H1 (cell line): ENCODE results near the gene GTSE1. TPM values are rescaled to one million over a fixed set of nuclear protein-coding genes. Genes with fewer than 3 reads are reported as not detected.
A peak's percentile ranks its signal among the peaks of the same experiment; 100 is the strongest.

ENCODE experiments used
- CTCF ChIA-PET: fragments of 300-600 bp; sonication (Branson Sonifier 250); formaldehyde crosslinking; loops from one replicate; lab custom pipeline; 2021; ENCODE audit not compliant: partially characterized antibody; lab: Charles Lee
- POLR2A ChIA-PET: fragments of 300-600 bp; sonication (Branson Sonifier 250); formaldehyde crosslinking; loops from one replicate; lab custom pipeline; 2021; ENCODE audit warnings: inconsistent platforms; ENCODE audit not compliant: partially characterized antibody; lab: Charles Lee
- DNase-seq, 2 experiments: peaks; one replicate each; pipeline versions ENCODE4 v3.0.0 to v3.0.0-alpha.2; 2010 to 2022; ENCODE audit warnings: low spot score in 2 of 2, low read depth in 1 of 2, mixed read lengths in 1 of 2
- FAIRE-seq: peaks from 2 replicates; lab custom pipeline; 2011; peaks lifted over from hg19 to GRCh38; lab: Jason Lieb, UNC
- H2AFZ ChIP-seq: 2 replicates; pipeline ENCODE4 v1.8.1; 2012; ENCODE audit warnings: low read length, inconsistent platforms
- H2AK5ac ChIP-seq: 2 replicates; pipeline ENCODE4 v1.6.1; 2013; ENCODE audit warnings: low read depth, low read length
- H2BK120ac ChIP-seq: replicated peaks from 2 replicates; pipeline ENCODE3; 2013; ENCODE audit warnings: low read depth, low read length, inconsistent platforms
- H2BK12ac ChIP-seq: 2 replicates; pipeline ENCODE4 v1.6.1; 2013; ENCODE audit warnings: low read depth, low read length
- H2BK15ac ChIP-seq: 2 replicates; pipeline ENCODE4 v1.6.1; 2013; ENCODE audit warnings: low read length
- H2BK20ac ChIP-seq: 2 replicates; pipeline ENCODE4 v1.6.1; 2013; ENCODE audit warnings: low read length
- H2BK5ac ChIP-seq: 2 replicates; pipeline ENCODE4 v1.6.1; 2013; ENCODE audit warnings: low read depth, low read length
- H3K14ac ChIP-seq: 2 replicates; pipeline ENCODE4 v1.6.1; 2013; ENCODE audit warnings: inconsistent platforms; ENCODE audit not compliant: insufficient read length
- H3K18ac ChIP-seq: 2 replicates; pipeline ENCODE4 v1.6.1; 2013; ENCODE audit warnings: low read length; ENCODE audit errors: extremely low read depth
- H3K23ac ChIP-seq: 2 replicates; pipeline ENCODE4 v1.6.1; 2013; ENCODE audit warnings: inconsistent platforms; ENCODE audit not compliant: insufficient read length
- H3K23me2 ChIP-seq: 2 replicates; pipeline ENCODE4 v1.6.1; 2013; ENCODE audit warnings: low read depth, low read length
- H3K27ac ChIP-seq: 2 replicates; pipeline ENCODE4 v1.6.1; 2011; ENCODE audit warnings: low read depth, low read length, inconsistent platforms
- H3K27me3 ChIP-seq, 4 experiments: replicated peaks in 1 of 4; 1 replicate in 1 of 4; 2 replicates in 3 of 4; pipeline versions ENCODE4 v1.6.1 to v1.8.1; 2011 to 2013; ENCODE audit warnings: low read length in 3 of 4, mild to moderate bottlenecking in 3 of 4, inconsistent platforms in 2 of 4, mixed read lengths in 2 of 4, moderate library complexity in 1 of 4; ENCODE audit not compliant: control insufficient read depth in 3 of 4, insufficient read depth in 3 of 4; ENCODE audit errors: extremely low read depth in 1 of 4
- H3K36me3 ChIP-seq, 4 experiments: 2 replicates each; pipeline versions ENCODE4 v1.6.1 to v1.8.1; 2011 to 2013; ENCODE audit warnings: mild to moderate bottlenecking in 4 of 4, low read length in 3 of 4, moderate library complexity in 2 of 4, control low read depth in 1 of 4, inconsistent platforms in 1 of 4; ENCODE audit not compliant: insufficient read depth in 4 of 4, control insufficient read depth in 2 of 4
- H3K4ac ChIP-seq: replicated peaks from 2 replicates; pipeline ENCODE3; 2013; ENCODE audit warnings: low read length, low read depth, mixed read lengths, inconsistent platforms; ENCODE audit not compliant: insufficient read length
- H3K4me1 ChIP-seq, 4 experiments: replicated peaks in 1 of 4; 1 replicate in 1 of 4; 2 replicates in 3 of 4; pipeline versions ENCODE4 v1.6.1 to v1.8.1; 2011 to 2013; ENCODE audit warnings: low read length in 3 of 4, inconsistent platforms in 2 of 4, mixed read lengths in 1 of 4; ENCODE audit not compliant: insufficient read depth in 4 of 4, control insufficient read depth in 3 of 4
- H3K4me2 ChIP-seq, 2 experiments: 2 replicates each; pipeline versions ENCODE4 v1.6.1 to v1.8.1; 2011 to 2013; ENCODE audit warnings: low read depth in 2 of 2, low read length in 2 of 2, control low read depth in 1 of 2, inconsistent platforms in 1 of 2, mild to moderate bottlenecking in 1 of 2; ENCODE audit not compliant: insufficient read depth in 1 of 2
- H3K4me3 ChIP-seq, 4 experiments: fragments of 200-600, 300-600 bp in 1 of 4; sonication (generic), shearing (Covaris generic), sonication (Bioruptor Twin) in 1 of 4; 2 replicates each; pipeline versions ENCODE4 v1.5.1 to v1.8.1; 2011 to 2016; ENCODE audit warnings: low read length in 4 of 4, low read depth in 3 of 4, control low read depth in 2 of 4, inconsistent platforms in 2 of 4, mild to moderate bottlenecking in 2 of 4, mixed read lengths in 1 of 4, moderate library complexity in 1 of 4; ENCODE audit not compliant: insufficient read depth in 2 of 4; ENCODE audit errors: extremely low read depth in 1 of 4
- H3K56ac ChIP-seq: replicated peaks from 2 replicates; pipeline ENCODE3; 2013; ENCODE audit warnings: low read depth, mild to moderate bottlenecking, mixed read lengths, low read length, inconsistent platforms; ENCODE audit not compliant: insufficient read length
- H3K79me1 ChIP-seq: 2 replicates; pipeline ENCODE4 v1.6.1; 2013; ENCODE audit warnings: low read depth, low read length, control low read depth
- H3K79me2 ChIP-seq, 2 experiments: 2 replicates each; pipeline versions ENCODE4 v1.6.1 to v1.8.1; 2012 to 2013; ENCODE audit warnings: low read length in 2 of 2, mild to moderate bottlenecking in 2 of 2, inconsistent platforms in 1 of 2; ENCODE audit not compliant: insufficient read depth in 2 of 2, control insufficient read depth in 1 of 2
- H3K9ac ChIP-seq, 4 experiments: replicated peaks in 1 of 4; 1 replicate in 1 of 4; 2 replicates in 3 of 4; pipeline versions ENCODE4 v1.6.1 to v1.8.1; 2011 to 2013; ENCODE audit warnings: low read depth in 3 of 4, low read length in 3 of 4, control low read depth in 2 of 4, mild to moderate bottlenecking in 2 of 4, moderate library complexity in 2 of 4, inconsistent platforms in 1 of 4; ENCODE audit errors: extremely low read depth in 1 of 4
- H3K9me3 ChIP-seq, 2 experiments: 2 replicates each; pipeline versions ENCODE4 v1.6.1 to v1.8.1; 2012 to 2013; ENCODE audit warnings: mild to moderate bottlenecking in 2 of 2, moderate library complexity in 2 of 2, control low read depth in 1 of 2, inconsistent platforms in 1 of 2, low read depth in 1 of 2, low read length in 1 of 2, mixed read lengths in 1 of 2; ENCODE audit not compliant: insufficient read depth in 2 of 2
- H4K20me1 ChIP-seq, 2 experiments: replicated peaks in 1 of 2; 2 replicates each; pipeline versions ENCODE3 to v1.8.1; 2011 to 2013; ENCODE audit warnings: inconsistent platforms in 2 of 2, low read length in 2 of 2, mild to moderate bottlenecking in 1 of 2; ENCODE audit not compliant: insufficient read depth in 2 of 2, control insufficient read depth in 1 of 2
- H4K5ac ChIP-seq: 2 replicates; pipeline ENCODE4 v1.6.1; 2013; ENCODE audit warnings: low read length, low read depth, mixed read lengths, inconsistent platforms; ENCODE audit not compliant: insufficient read length
- H4K8ac ChIP-seq: 2 replicates; pipeline ENCODE4 v1.8.0; 2013; ENCODE audit warnings: mild to moderate bottlenecking, moderate library complexity, low read length, inconsistent platforms; ENCODE audit not compliant: insufficient read depth; ENCODE audit errors: extremely low read depth
- H4K91ac ChIP-seq: replicated peaks from 2 replicates; pipeline ENCODE3; 2013; ENCODE audit warnings: low read length, mixed read lengths, inconsistent platforms; ENCODE audit not compliant: insufficient read length
- YY1 ChIP-seq: IDR thresholded peaks from 2 replicates; pipeline ENCODE4 v1.6.1; 2011; ENCODE audit warnings: low read depth, mild to moderate bottlenecking, low read length
- whole genome bisulfite sequencing, 2 experiments: shearing (Covaris generic) in 1 of 2; methylation state at CpG; one replicate each; pipeline versions ENCODE4 v1.1.6 to v1.1.7; 2013 to 2015; ENCODE audit warnings: low lambda C conversion rate in 2 of 2, mixed read lengths in 2 of 2, inconsistent platforms in 1 of 2, low coverage in 1 of 2, missing lambda C conversion rate in 1 of 2; ENCODE audit not compliant: insufficient replicate concordance in 2 of 2, insufficient coverage in 1 of 2, insufficient read length in 1 of 2; ENCODE audit errors: extremely low coverage in 1 of 2, missing lambda C conversion rate in 1 of 2; 5-methylcytosine and 5-hydroxymethylcytosine counted together
- polyA plus RNA-seq, 7 experiments: library from polyadenylated mRNA; depleted of rRNA in 3 of 7; stranded (reverse) in 5 of 7; unstranded in 2 of 7; fragments of >200 nt in 5 of 7; fragments of 200-250 nt in 2 of 7; gene quantifications; 1 replicate in 5 of 7; 2 replicates in 1 of 7; 4 replicates in 1 of 7; pipeline versions ENCODE4 v1.2.1 to v1.2.3, GENCODE V29; 2011 to 2013; ENCODE audit warnings: missing spikeins in 2 of 7, mixed read lengths in 2 of 7
- total RNA-seq: library from RNA; stranded (reverse); fragmentation: NEBNext Ultra II Directional; extraction: Animal tissue kit (Norgen Biotek cat#: 25700); gene quantifications from 2 replicates; pipeline ENCODE4 v1.2.1, GENCODE V29; 2021
- TF ChIP-seq, protein P1 (sequence below): IDR thresholded peaks from 2 replicates; pipeline ENCODE4 v1.6.1; 2012; ENCODE audit warnings: low read length, inconsistent platforms

The GTSE1 gene
- total and polyA plus RNA-seq, 2 of the 8 experiments (the other 6 are each of a cell fraction or from before 2014, with no cell fraction given) = 17.5 to 38.6 TPM

DNA sequence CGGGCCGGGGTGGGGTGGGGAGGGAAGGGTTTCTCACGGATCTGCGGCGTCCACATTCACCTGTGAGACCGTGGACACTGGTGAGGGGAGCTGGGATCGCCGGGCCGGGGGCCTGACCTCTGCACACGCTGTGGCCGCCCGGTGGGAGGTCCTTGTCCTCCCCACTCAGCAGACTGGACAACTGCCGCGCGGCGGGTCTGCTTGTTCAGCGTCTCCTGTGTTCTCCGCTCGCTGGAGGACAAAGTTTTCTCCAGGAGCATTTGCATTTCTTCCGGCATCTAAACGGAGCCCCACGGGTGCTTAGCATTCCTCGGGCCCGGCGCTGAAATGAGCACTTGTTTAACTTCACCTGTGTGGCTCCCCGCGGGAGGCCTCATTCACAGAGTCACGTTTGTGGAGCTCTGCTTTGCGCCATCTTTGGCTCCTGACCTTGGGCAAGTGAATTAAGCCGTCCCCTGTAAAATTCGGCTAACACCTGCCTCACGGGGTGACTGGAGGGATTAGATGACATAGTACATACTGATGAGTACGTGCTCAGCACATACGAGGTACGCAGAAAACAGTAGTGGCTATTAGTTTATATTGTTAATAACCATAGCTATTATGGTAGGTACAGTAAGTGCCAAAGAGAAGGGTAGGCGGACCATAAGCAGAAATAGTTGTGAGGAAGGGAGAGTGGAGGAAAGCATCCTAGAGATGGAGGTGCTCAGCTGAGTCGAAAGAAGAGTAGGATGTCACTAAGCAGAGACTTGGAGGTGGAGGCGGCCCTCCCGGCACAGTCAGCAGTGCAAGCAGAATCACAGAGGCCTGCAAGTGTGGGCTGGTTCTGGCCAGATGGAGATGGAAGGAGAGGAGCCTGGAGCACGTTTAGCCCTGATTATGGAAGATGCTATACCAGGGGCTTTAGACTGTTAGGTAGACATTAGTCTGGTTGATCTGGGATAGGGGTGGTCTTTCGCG, 39.7 kb downstream of the GTSE1 start:
- peak overlapping the region; percentile 20 for H3K56ac ChIP-seq
- peak overlapping the region; percentile 49 to 82 (median 70) for H3K9ac ChIP-seq
- H3K4me2 ChIP-seq = peak overlapping the region; percentile 88 to 94
- H3K23me2 ChIP-seq = 0 out of 2 replicates have a peak, but pooled peaks cover 2% of the 10 kb centered on the region
- H4K91ac ChIP-seq = no peak overlapping the region
- H3K9me3 ChIP-seq = no peaks in the 10 kb centered on the region
- H2BK120ac ChIP-seq = no peak overlapping the region
- H3K79me2 ChIP-seq = peaks cover 9 to 35% of the 10 kb centered on the region in 2 experiments
- no peak overlapping the region for H4K5ac ChIP-seq
- H3K79me1 ChIP-seq = peaks cover 9% of the 10 kb centered on the region
- ChIA-PET POLR2A (interaction anchor here (0.7 to 1.5 kb wide), 11 partner anchors 8 to 1849 kb away, joined by 3 to 5 read pairs (median 3); partner anchors contain the start of gene GTSE1), CTCF (interaction anchor here (0.6 to 1.2 kb wide), 3 partner anchors 206 to 346 kb away, joined by 3 to 4 read pairs (median 4); no protein-coding TSS in a partner anchor)
- H3K27me3 ChIP-seq = no peaks in the 10 kb centered on the region
- H3K4me1 ChIP-seq = peaks cover 0 to 4% (median 3%) of the 10 kb centered on the region in 4 experiments; a peak in 3 of 7 replicates
- H2BK12ac ChIP-seq = no peak overlapping the region
- peak overlapping the region; percentile 79; the same call in 1 of the 2 replicates for H4K8ac ChIP-seq
- DNase-seq (no peak), FAIRE-seq (no peak)
- H2BK20ac ChIP-seq = no peak overlapping the region
- H3K36me3 ChIP-seq = peaks cover 9 to 30% (median 21%) of the 10 kb centered on the region in 4 experiments
- peak overlapping the region; percentile 8; the same call in 1 of the 2 replicates for H3K27ac ChIP-seq
- H4K20me1 ChIP-seq = peaks cover 7 to 11% of the 10 kb centered on the region in 2 experiments
- no peak overlapping the region for H2AK5ac ChIP-seq
- H3K14ac ChIP-seq = no peak overlapping the region
- TF ChIP-seq, protein P1, sequence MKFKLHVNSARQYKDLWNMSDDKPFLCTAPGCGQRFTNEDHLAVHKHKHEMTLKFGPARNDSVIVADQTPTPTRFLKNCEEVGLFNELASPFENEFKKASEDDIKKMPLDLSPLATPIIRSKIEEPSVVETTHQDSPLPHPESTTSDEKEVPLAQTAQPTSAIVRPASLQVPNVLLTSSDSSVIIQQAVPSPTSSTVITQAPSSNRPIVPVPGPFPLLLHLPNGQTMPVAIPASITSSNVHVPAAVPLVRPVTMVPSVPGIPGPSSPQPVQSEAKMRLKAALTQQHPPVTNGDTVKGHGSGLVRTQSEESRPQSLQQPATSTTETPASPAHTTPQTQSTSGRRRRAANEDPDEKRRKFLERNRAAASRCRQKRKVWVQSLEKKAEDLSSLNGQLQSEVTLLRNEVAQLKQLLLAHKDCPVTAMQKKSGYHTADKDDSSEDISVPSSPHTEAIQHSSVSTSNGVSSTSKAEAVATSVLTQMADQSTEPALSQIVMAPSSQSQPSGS = no peak
- peak; percentile 37; the same call in 1 of the 2 replicates for TF ChIP-seq YY1
- peak overlapping the region; percentile 55 to 90 (median 80) for H3K4me3 ChIP-seq
- H2BK15ac ChIP-seq = no peak overlapping the region
- no peak overlapping the region for H2BK5ac ChIP-seq
- H2AFZ ChIP-seq = no peak overlapping the region
- H3K18ac ChIP-seq = no peak overlapping the region
- 22% methylated on average over 32 of the region's 42 CpGs; no CpG with 5 or more reads in 1 of the 2 experiments for WGBS, 2 experiments
- H3K23ac ChIP-seq = no peak overlapping the region
- H3K4ac ChIP-seq = no peak overlapping the region
